Activated naive CD4-positive, alpha-beta T cell treated with anti-CD3 and anti-CD28 coated beads, Interleukin-2, amount 50 U/mL, for 24 hours (primary cell): ENCODE results near the gene PTRHD1.
"Not testable (repeated sequence)": the region's sequence is repeated elsewhere in the genome, so short reads cannot be mapped to it uniquely, and the experiment has no call there.

ENCODE experiments used
- H3K27ac Mint-ChIP-seq: one replicate; pipeline ENCODE4 v1.8.0; 2021; ENCODE audit warnings: mild to moderate bottlenecking, mixed read lengths
- H3K27me3 Mint-ChIP-seq: one replicate; pipeline ENCODE4 v1.8.0; 2021; ENCODE audit warnings: mixed read lengths
- H3K36me3 Mint-ChIP-seq: one replicate; pipeline ENCODE4 v1.8.0; 2021; ENCODE audit warnings: mixed read lengths
- H3K4me1 Mint-ChIP-seq: one replicate; pipeline ENCODE4 v1.8.0; 2021; ENCODE audit warnings: mixed read lengths
- H3K4me3 Mint-ChIP-seq: one replicate; pipeline ENCODE4 v1.8.0; 2021; ENCODE audit warnings: mild to moderate bottlenecking, mixed read lengths
- H3K9me3 Mint-ChIP-seq: one replicate; pipeline ENCODE4 v1.8.0; 2021; ENCODE audit warnings: mixed read lengths

Gene PTRHD1

GRCh38 chr2:24821433-24821891 lies 28.3 kb upstream of the PTRHD1 start:
- Mint-ChIP-seq H3K36me3 (peaks cover 6% of the 10 kb centered on the region), H3K4me3 (no peak overlapping the region), H3K9me3 (no peaks in the 10 kb centered on the region), H3K27me3 (no peaks in the 10 kb centered on the region), H3K27ac (no peak overlapping the region), H3K4me1 (peaks cover 3% of the 10 kb centered on the region)

GRCh38 chr2:24820598-24821432 lies 27.6 kb upstream of the PTRHD1 start:
- H3K4me3 Mint-ChIP-seq: no peak overlapping the region
- H3K27me3 Mint-ChIP-seq: no peaks in the 10 kb centered on the region
- no peaks in the 10 kb centered on the region for H3K9me3 Mint-ChIP-seq
- H3K36me3 Mint-ChIP-seq: peaks cover 6% of the 10 kb centered on the region
- H3K4me1 Mint-ChIP-seq: no peaks in the 10 kb centered on the region
- no peak overlapping the region for H3K27ac Mint-ChIP-seq

GRCh38 chr2:24820175-24820513 lies 27.0 kb upstream of the PTRHD1 start:
- Mint-ChIP-seq H3K4me3 (no peak overlapping the region), H3K4me1 (no peaks in the 10 kb centered on the region), H3K9me3 (no peaks in the 10 kb centered on the region), H3K27me3 (no peaks in the 10 kb centered on the region), H3K27ac (no peak overlapping the region), H3K36me3 (peaks cover 6% of the 10 kb centered on the region)

GRCh38 chr2:24819442-24820174 lies 26.4 kb upstream of the PTRHD1 start:
- Mint-ChIP-seq H3K27me3 (no peaks in the 10 kb centered on the region), H3K27ac (peak overlapping the region; percentile 23), H3K9me3 (no peaks in the 10 kb centered on the region), H3K4me3 (no peak overlapping the region), H3K4me1 (no peaks in the 10 kb centered on the region), H3K36me3 (peaks cover 6% of the 10 kb centered on the region)

GRCh38 chr2:24818721-24819167 lies 25.6 kb upstream of the PTRHD1 start:
- H3K27ac Mint-ChIP-seq: no peak overlapping the region
- no peaks in the 10 kb centered on the region for H3K27me3 Mint-ChIP-seq
- H3K4me3 Mint-ChIP-seq: no peak overlapping the region
- peaks cover 9% of the 10 kb centered on the region for H3K36me3 Mint-ChIP-seq
- no peaks in the 10 kb centered on the region for H3K4me1 Mint-ChIP-seq
- H3K9me3 Mint-ChIP-seq: no peaks in the 10 kb centered on the region

GRCh38 chr2:24816884-24817283 lies 23.7 kb upstream of the PTRHD1 start:
- H3K4me3 Mint-ChIP-seq: no peak overlapping the region
- no peaks in the 10 kb centered on the region for H3K9me3 Mint-ChIP-seq
- peaks cover 9% of the 10 kb centered on the region for H3K36me3 Mint-ChIP-seq
- H3K27me3 Mint-ChIP-seq: no peaks in the 10 kb centered on the region
- no peak overlapping the region for H3K27ac Mint-ChIP-seq
- no peaks in the 10 kb centered on the region for H3K4me1 Mint-ChIP-seq

GRCh38 chr2:24816404-24816803 lies 23.2 kb upstream of the PTRHD1 start:
- Mint-ChIP-seq H3K36me3 (peaks cover 9% of the 10 kb centered on the region), H3K4me3 (no peak overlapping the region), H3K9me3 (no peaks in the 10 kb centered on the region), H3K27ac (no peak overlapping the region), H3K27me3 (no peaks in the 10 kb centered on the region), H3K4me1 (no peaks in the 10 kb centered on the region)

- Mint-ChIP-seq H3K4me3 (no peak overlapping the region), H3K4me1 (no peaks in the 10 kb centered on the region), H3K27ac (no peak overlapping the region), H3K9me3 (no peaks in the 10 kb centered on the region), H3K27me3 (no peaks in the 10 kb centered on the region), H3K36me3 (peaks cover 5% of the 10 kb centered on the region)
Measured at GRCh38 chr2:24815171-24815570, 22.0 kb upstream of the PTRHD1 start.

GRCh38 chr2:24814516-24814915 lies 21.3 kb upstream of the PTRHD1 start:
- Mint-ChIP-seq H3K4me3 (no peak overlapping the region), H3K9me3 (no peaks in the 10 kb centered on the region), H3K36me3 (peaks cover 5% of the 10 kb centered on the region), H3K27me3 (no peaks in the 10 kb centered on the region), H3K27ac (no peak overlapping the region), H3K4me1 (no peaks in the 10 kb centered on the region)

GRCh38 chr2:24813691-24814137 lies 20.5 kb upstream of the PTRHD1 start:
- Mint-ChIP-seq H3K36me3 (peaks cover 3% of the 10 kb centered on the region), H3K27ac (no peak overlapping the region)

GRCh38 chr2:24809316-24810007 lies 16.3 kb upstream of the PTRHD1 start:
- Mint-ChIP-seq H3K27me3 (no peaks in the 10 kb centered on the region), H3K27ac (peak overlapping the region; percentile 44), H3K4me1 (peaks cover 13% of the 10 kb centered on the region), H3K4me3 (no peak overlapping the region), H3K9me3 (no peaks in the 10 kb centered on the region), H3K36me3 (peaks cover 19% of the 10 kb centered on the region)

More at GRCh38 chr2:24813691-24814137, 20.5 kb upstream of the PTRHD1 start:
- no peaks in the 10 kb centered on the region for H3K27me3 Mint-ChIP-seq
- H3K4me3 Mint-ChIP-seq: no peak overlapping the region
- no peaks in the 10 kb centered on the region for H3K9me3 Mint-ChIP-seq
- H3K4me1 Mint-ChIP-seq: peaks cover 7% of the 10 kb centered on the region

GRCh38 chr2:24806661-24807036 lies 13.5 kb upstream of the PTRHD1 start:
- no peak overlapping the region for H3K27ac Mint-ChIP-seq
- H3K27me3 Mint-ChIP-seq: no peaks in the 10 kb centered on the region
- H3K4me1 Mint-ChIP-seq: peaks cover 17% of the 10 kb centered on the region
- no peak overlapping the region for H3K4me3 Mint-ChIP-seq
- peaks cover 25% of the 10 kb centered on the region for H3K36me3 Mint-ChIP-seq
- no peaks in the 10 kb centered on the region for H3K9me3 Mint-ChIP-seq

GRCh38 chr2:24805811-24806660 lies 12.8 kb upstream of the PTRHD1 start:
- not testable (repeated sequence) for H3K4me3 Mint-ChIP-seq, H3K27me3 Mint-ChIP-seq, H3K9me3 Mint-ChIP-seq, H3K27ac Mint-ChIP-seq
- peaks cover 25% of the 10 kb centered on the region for H3K36me3 Mint-ChIP-seq
- H3K4me1 Mint-ChIP-seq: peaks cover 17% of the 10 kb centered on the region

- not testable (repeated sequence) for H3K9me3 Mint-ChIP-seq, H3K4me3 Mint-ChIP-seq, H3K27ac Mint-ChIP-seq, H3K27me3 Mint-ChIP-seq
- Mint-ChIP-seq H3K4me1 (peaks cover 17% of the 10 kb centered on the region), H3K36me3 (peaks cover 22% of the 10 kb centered on the region)
Measured at GRCh38 chr2:24800487-24800886, 7.3 kb upstream of the PTRHD1 start.

- peaks cover 31% of the 10 kb centered on the region for H3K4me1 Mint-ChIP-seq
- no peaks in the 10 kb centered on the region for H3K27me3 Mint-ChIP-seq
- H3K36me3 Mint-ChIP-seq: peaks cover 11% of the 10 kb centered on the region
- no peaks in the 10 kb centered on the region for H3K9me3 Mint-ChIP-seq
- peak overlapping the region; percentile 4 for H3K27ac Mint-ChIP-seq
- no peak overlapping the region for H3K4me3 Mint-ChIP-seq
Measured at GRCh38 chr2:24797644-24798043, 4.5 kb upstream of the PTRHD1 start.
